Keratinocyte (primary cell): ENCODE data around the gene SIGLEC9. TPM values are rescaled to one million over a fixed set of nuclear protein-coding genes. Genes with fewer than 3 reads are reported as not detected.

Source experiments
- DNase-seq: peaks from one replicate; pipeline ENCODE4 v3.0.0-alpha.2; 2011; ENCODE audit warnings: low read depth, missing footprints, low spot score
- FAIRE-seq: peaks from 2 replicates; lab custom pipeline; 2011; peaks lifted over from hg19 to GRCh38; lab: Jason Lieb, UNC
- H2AFZ ChIP-seq: 2 replicates; pipeline ENCODE4 v1.6.0; 2012; ENCODE audit warnings: low read length, control low read depth, inconsistent platforms; ENCODE audit not compliant: control insufficient read depth
- H3K27ac ChIP-seq: 2 replicates; pipeline ENCODE4 v1.5.1; 2011; ENCODE audit warnings: low read length; ENCODE audit not compliant: control insufficient read depth, insufficient read depth
- H3K27me3 ChIP-seq: 3 replicates; pipeline ENCODE4 v1.6.0; 2011; ENCODE audit warnings: low read length; ENCODE audit not compliant: control insufficient read depth, insufficient read depth; ENCODE audit errors: extremely low read depth
- H3K36me3 ChIP-seq, 2 experiments: 2 replicates in 1 of 2; 3 replicates in 1 of 2; pipeline ENCODE4 v1.5.1; 2011; ENCODE audit warnings: low read length in 2 of 2, mild to moderate bottlenecking in 1 of 2; ENCODE audit not compliant: control insufficient read depth in 2 of 2, insufficient read depth in 2 of 2; ENCODE audit errors: extremely low read depth in 1 of 2
- H3K4me1 ChIP-seq: 3 replicates; pipeline ENCODE4 v1.5.1; 2011; ENCODE audit warnings: low read length; ENCODE audit not compliant: control insufficient read depth, insufficient read depth; ENCODE audit errors: extremely low read depth
- H3K4me2 ChIP-seq: 3 replicates; pipeline ENCODE4 v1.6.0; 2011; ENCODE audit warnings: low read depth, low read length; ENCODE audit not compliant: control insufficient read depth, insufficient read depth; ENCODE audit errors: extremely low read depth
- H3K4me3 ChIP-seq, 3 experiments: fragments of 200-600 bp in 1 of 3; sonication (generic) in 1 of 3; 2 replicates in 2 of 3; 3 replicates in 1 of 3; pipeline ENCODE4 v1.5.1; 2011 to 2016; ENCODE audit warnings: low read length in 3 of 3, mild to moderate bottlenecking in 3 of 3, control low read depth in 2 of 3, inconsistent platforms in 1 of 3, low read depth in 1 of 3, mixed read lengths in 1 of 3, mixed run types in 1 of 3, moderate library complexity in 1 of 3; ENCODE audit not compliant: control insufficient read depth in 2 of 3, insufficient read depth in 2 of 3; ENCODE audit errors: extremely low read depth in 1 of 3
- H3K79me2 ChIP-seq: 2 replicates; pipeline ENCODE4 v1.6.0; 2012; ENCODE audit warnings: low read length; ENCODE audit not compliant: control insufficient read depth, insufficient read depth
- H3K9ac ChIP-seq: 3 replicates; pipeline ENCODE4 v1.6.0; 2011; ENCODE audit warnings: low read length; ENCODE audit not compliant: control insufficient read depth, insufficient read depth; ENCODE audit errors: extremely low read depth
- H3K9me1 ChIP-seq: 3 replicates; pipeline ENCODE4 v1.6.0; 2011; ENCODE audit warnings: low read length; ENCODE audit not compliant: control insufficient read depth, insufficient read depth; ENCODE audit errors: extremely low read depth
- H3K9me3 ChIP-seq: 2 replicates; pipeline ENCODE4 v1.5.1; 2012; ENCODE audit warnings: low read depth, low read length; ENCODE audit not compliant: control insufficient read depth
- H4K20me1 ChIP-seq: 3 replicates; pipeline ENCODE4 v1.6.0; 2011; ENCODE audit warnings: low read length; ENCODE audit not compliant: control insufficient read depth, insufficient read depth; ENCODE audit errors: extremely low read depth
- CTCF ChIP-seq, 3 experiments: IDR thresholded peaks in 1 of 3; conservative IDR thresholded peaks in 1 of 3; optimal IDR thresholded peaks in 1 of 3; 2 replicates in 2 of 3; 3 replicates in 1 of 3; pipeline versions ENCODE3 to v1.5.1; 2011; ENCODE audit warnings: low read length in 3 of 3, mild to moderate bottlenecking in 3 of 3, moderate library complexity in 2 of 3, control low read depth in 1 of 3, inconsistent platforms in 1 of 3; ENCODE audit not compliant: insufficient read depth in 2 of 3; ENCODE audit errors: extremely low read depth in 1 of 3
- EZH2 ChIP-seq: IDR thresholded peaks from one replicate; pipeline ENCODE4 v1.6.1; 2012; ENCODE audit warnings: inconsistent platforms, mild to moderate bottlenecking, low read length, moderate library complexity
- dilution Hi-C: fragments of 300-500 bp; cut with MboI; formaldehyde crosslinking; loops from one replicate; pipeline ENCODE4 v1.7.0; 2020; ENCODE audit warnings: low sequenced_read_pairs; ENCODE audit not compliant: extremely low pct_ligation_motif_present
- polyA plus RNA-seq, 5 experiments: library from polyadenylated mRNA; depleted of rRNA in 3 of 5; stranded (reverse) in 3 of 5; stranded (forward) in 1 of 5; unstranded in 1 of 5; fragments of >200 nt; gene quantifications; 1 replicate in 1 of 5; 2 replicates in 3 of 5; 3 replicates in 1 of 5; pipeline versions ENCODE4 v1.2.1 to v1.2.3, GENCODE V29; 2011 to 2012; ENCODE audit warnings: missing spikeins in 2 of 5, low read depth in 1 of 5, low replicate concordance in 1 of 5

SIGLEC9 gene
- polyA plus RNA-seq, 1 donor (not counting 4 experiments of a cell fraction or from before 2014, with no cell fraction given), result not detected

- Histone ChIP-seq H3K79me2 (no peaks in the 10 kb centered on the region), H3K9ac (no peak overlapping the region), H3K27me3 (no peaks in the 10 kb centered on the region), H3K9me1 (no peaks in the 10 kb centered on the region), H2AFZ (no peak overlapping the region), H3K36me3 (no peaks in the 10 kb centered on the region), H3K4me2 (no peak overlapping the region), H3K27ac (no peak overlapping the region), H3K9me3 (no peaks in the 10 kb centered on the region), H3K4me1 (peaks cover 4% of the 10 kb centered on the region), H4K20me1 (no peaks in the 10 kb centered on the region), H3K4me3 (no peak overlapping the region)
- TF ChIP-seq EZH2 (no peak), CTCF (optimal IDR thresholded peaks at IDR 0.05 in 1 of 3, IDR thresholded peaks at IDR 0.05 in 1 of 3, conservative IDR thresholded peaks at IDR 0.05 in 1 of 3; ENCODE audit: extremely low read depth in 1 of 3, insufficient read depth in 2 of 3, low read length in 3 of 3) (no peak)
- DNase-seq, result no peak
- dilution Hi-C loops, result no loop called here
- no peak for FAIRE-seq
Observed at GRCh38 chr19:51084505-51084904, 40.2 kb upstream of the SIGLEC9 start.

GRCh38 chr19:51086153-51086850 lies 38.4 kb upstream of the SIGLEC9 start:
- DNase-seq, result no peak

More at GRCh38 chr19:51086153-51086850, 38.4 kb upstream of the SIGLEC9 start:
- Histone ChIP-seq H3K4me3 (no peak overlapping the region), H4K20me1 (no peaks in the 10 kb centered on the region), H3K79me2 (no peaks in the 10 kb centered on the region), H3K9ac (no peak overlapping the region), H3K27ac (no peak overlapping the region), H3K9me1 (no peaks in the 10 kb centered on the region), H3K4me2 (no peak overlapping the region), H3K4me1 (no peaks in the 10 kb centered on the region), H3K36me3 (no peaks in the 10 kb centered on the region), H2AFZ (no peak overlapping the region), H3K27me3 (no peaks in the 10 kb centered on the region), H3K9me3 (no peaks in the 10 kb centered on the region)
- FAIRE-seq, result no peak
- TF ChIP-seq EZH2, result no peak
- TF ChIP-seq CTCF (optimal IDR thresholded peaks at IDR 0.05 in 1 of 3, IDR thresholded peaks at IDR 0.05 in 1 of 3, conservative IDR thresholded peaks at IDR 0.05 in 1 of 3; ENCODE audit: extremely low read depth in 1 of 3, insufficient read depth in 2 of 3, low read length in 3 of 3), result no peak
- dilution Hi-C loops, result no loop called here
